Kidney (tissue), 14 donors: Measurements from ENCODE around the gene MEIS2. TPM values are rescaled to one million over a fixed set of nuclear protein-coding genes. Genes with fewer than 3 reads are reported as not detected.

ENCODE experiments used
- DNase-seq, 5 donors: peaks; one replicate each; pipeline ENCODE4 v3.0.0-alpha.2; 2013 to 2020
- FAIRE-seq: peaks from 2 replicates; lab custom pipeline; 2012; peaks lifted over from hg19 to GRCh38; lab: Jason Lieb, UNC
- H3K27ac ChIP-seq, 2 donors: one replicate each; pipeline ENCODE4 v1.7.0; 2013; ENCODE audit warnings: low read depth in 2 of 2, low read length in 2 of 2, inconsistent platforms in 1 of 2
- H3K27me3 ChIP-seq: one replicate; pipeline ENCODE4 v1.7.1; 2013; ENCODE audit warnings: low read length, inconsistent platforms; ENCODE audit not compliant: control insufficient read depth, insufficient read depth
- H3K36me3 ChIP-seq, 3 donors: one replicate each; pipeline versions ENCODE4 v1.7.0 to v1.7.1; 2013; ENCODE audit warnings: low read length in 3 of 3, control low read depth in 1 of 3, inconsistent platforms in 1 of 3; ENCODE audit not compliant: insufficient read depth in 3 of 3, control insufficient read depth in 2 of 3
- H3K4me1 ChIP-seq, 3 donors: one replicate each; pipeline versions ENCODE4 v1.7.0 to v1.7.1; 2013; ENCODE audit warnings: low read length in 3 of 3, inconsistent platforms in 1 of 3, low read depth in 1 of 3; ENCODE audit not compliant: control insufficient read depth in 2 of 3, insufficient read depth in 2 of 3
- H3K4me3 ChIP-seq, 3 donors: one replicate each; pipeline versions ENCODE4 v1.7.0 to v1.8.1; 2013; ENCODE audit warnings: low read length in 3 of 3, control low read depth in 1 of 3, inconsistent platforms in 1 of 3
- H3K9ac ChIP-seq, 3 donors: one replicate each; pipeline versions ENCODE4 v1.7.0 to v1.7.1; 2013; ENCODE audit warnings: low read length in 3 of 3, control low read depth in 1 of 3, inconsistent platforms in 1 of 3
- H3K9me3 ChIP-seq, 3 donors: one replicate each; pipeline versions ENCODE4 v1.7.0 to v1.7.1; 2013; ENCODE audit warnings: low read length in 3 of 3, control low read depth in 1 of 3, inconsistent platforms in 1 of 3; ENCODE audit not compliant: control insufficient read depth in 2 of 3, insufficient read depth in 1 of 3
- intact Hi-C: fragments of 100-400 bp; cut with DNase I; formaldehyde crosslinking; loops from one replicate; pipeline ENCODE4 v1.11.1; 2022
- polyA plus RNA-seq: library from polyadenylated mRNA; stranded (reverse); fragments of 350-450 nt; fragmentation: Illumina TruSeq; extraction: RNeasy Lipid Tissue Mini Kit (QIAGEN cat#74804); gene quantifications from one replicate; pipeline ENCODE4 v1.2.3, GENCODE V29; 2014; ENCODE audit warnings: low read depth, low replicate concordance; ENCODE audit not compliant: insufficient read depth
- total RNA-seq: library from RNA; stranded (reverse); fragmentation: NEBNext Ultra II Directional; extraction: Animal tissue kit (Norgen Biotek cat#: 25700); gene quantifications from one replicate; pipeline ENCODE4 v1.2.1, GENCODE V29; 2021
- TF ChIP-seq, protein P1 (sequence below): IDR thresholded peaks from 3 replicates; pipeline ENCODE4 v1.5.1; 2012; ENCODE audit warnings: mild to moderate bottlenecking, moderate library complexity, borderline replicate concordance; ENCODE audit not compliant: insufficient read depth; ENCODE audit errors: extremely low read depth
- donor health status: control.
- donor health status: control.
- donor health status: control.
- donor health status: control.
- donor health status: control.
- donor health status: DM: yes; HTN: yes; CAD: no.
- donor health status: Normal renal cell carcinoma (clear cell type).

MEIS2 gene
- total and polyA plus RNA-seq, 2 donors from 2014 or later: 14.7 to 50.9 TPM

DNA sequence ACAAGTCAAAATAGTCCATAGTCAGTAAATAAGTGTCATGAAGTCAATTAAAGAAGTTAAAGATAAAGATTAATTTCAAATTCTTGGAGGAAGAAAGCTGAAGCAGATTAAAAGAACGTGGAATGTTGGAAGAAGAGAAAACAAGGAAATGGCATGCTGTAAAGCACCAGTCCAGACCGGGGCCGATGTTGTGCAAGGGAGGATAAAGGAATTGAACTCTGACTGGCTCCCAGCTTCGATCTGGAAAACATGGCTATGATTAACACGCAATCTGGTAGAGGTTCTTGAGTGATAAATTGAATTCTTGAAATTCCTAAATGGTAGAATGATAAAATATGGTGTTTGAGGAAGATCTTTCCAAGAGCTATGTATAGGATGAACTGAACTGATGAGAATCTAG lies 194.4 kb downstream of the MEIS2 start:
- intact Hi-C loops: no loop called here

DNA sequence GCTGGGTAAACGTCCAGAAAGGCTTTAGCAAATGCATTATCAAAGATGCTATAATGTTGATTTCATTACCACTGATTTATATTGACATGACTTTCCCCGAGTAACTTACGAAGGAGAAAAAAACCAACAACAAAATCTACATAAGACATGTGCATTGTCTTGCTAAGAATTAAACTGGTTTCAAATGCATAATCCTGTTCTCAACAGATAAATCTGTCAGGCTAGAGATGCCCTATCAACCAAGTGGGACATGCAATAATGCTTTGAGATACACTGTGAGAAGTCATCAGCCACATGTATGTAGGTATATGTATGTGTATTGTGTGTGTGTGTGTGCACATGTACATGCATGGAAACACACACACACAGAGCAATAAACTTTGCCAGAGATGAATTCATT lies 195.6 kb downstream of the MEIS2 start:
- Histone ChIP-seq H3K36me3 (no peaks in the 10 kb centered on the region), H3K27me3 (no peaks in the 10 kb centered on the region), H3K9me3 (no peaks in the 10 kb centered on the region), H3K4me1 (peaks cover 4 to 15% (median 5%) of the 10 kb centered on the region in 3 donors), H3K4me3 (no peak overlapping the region), H3K9ac (no peak overlapping the region), H3K27ac (no peak overlapping the region)
- FAIRE-seq (no peak), DNase-seq (no peak)
- TF ChIP-seq, protein P1, sequence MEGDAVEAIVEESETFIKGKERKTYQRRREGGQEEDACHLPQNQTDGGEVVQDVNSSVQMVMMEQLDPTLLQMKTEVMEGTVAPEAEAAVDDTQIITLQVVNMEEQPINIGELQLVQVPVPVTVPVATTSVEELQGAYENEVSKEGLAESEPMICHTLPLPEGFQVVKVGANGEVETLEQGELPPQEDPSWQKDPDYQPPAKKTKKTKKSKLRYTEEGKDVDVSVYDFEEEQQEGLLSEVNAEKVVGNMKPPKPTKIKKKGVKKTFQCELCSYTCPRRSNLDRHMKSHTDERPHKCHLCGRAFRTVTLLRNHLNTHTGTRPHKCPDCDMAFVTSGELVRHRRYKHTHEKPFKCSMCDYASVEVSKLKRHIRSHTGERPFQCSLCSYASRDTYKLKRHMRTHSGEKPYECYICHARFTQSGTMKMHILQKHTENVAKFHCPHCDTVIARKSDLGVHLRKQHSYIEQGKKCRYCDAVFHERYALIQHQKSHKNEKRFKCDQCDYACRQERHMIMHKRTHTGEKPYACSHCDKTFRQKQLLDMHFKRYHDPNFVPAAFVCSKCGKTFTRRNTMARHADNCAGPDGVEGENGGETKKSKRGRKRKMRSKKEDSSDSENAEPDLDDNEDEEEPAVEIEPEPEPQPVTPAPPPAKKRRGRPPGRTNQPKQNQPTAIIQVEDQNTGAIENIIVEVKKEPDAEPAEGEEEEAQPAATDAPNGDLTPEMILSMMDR: no peak
- intact Hi-C loops: no loop called here

More for the DNA sequence above, 194.4 kb downstream of the MEIS2 start:
- H3K36me3 ChIP-seq: no peaks in the 10 kb centered on the region
- TF ChIP-seq, protein P1: no peak
- no peak overlapping the region for H3K27ac ChIP-seq
- peaks cover 4 to 15% (median 5%) of the 10 kb centered on the region in 3 donors for H3K4me1 ChIP-seq
- no peaks in the 10 kb centered on the region for H3K9me3 ChIP-seq
- H3K4me3 ChIP-seq: no peak overlapping the region
- DNase-seq: peak in 1 of 5 donors; percentile 58
- no peak overlapping the region for H3K9ac ChIP-seq
- no peaks in the 10 kb centered on the region for H3K27me3 ChIP-seq
- FAIRE-seq: no peak

DNA sequence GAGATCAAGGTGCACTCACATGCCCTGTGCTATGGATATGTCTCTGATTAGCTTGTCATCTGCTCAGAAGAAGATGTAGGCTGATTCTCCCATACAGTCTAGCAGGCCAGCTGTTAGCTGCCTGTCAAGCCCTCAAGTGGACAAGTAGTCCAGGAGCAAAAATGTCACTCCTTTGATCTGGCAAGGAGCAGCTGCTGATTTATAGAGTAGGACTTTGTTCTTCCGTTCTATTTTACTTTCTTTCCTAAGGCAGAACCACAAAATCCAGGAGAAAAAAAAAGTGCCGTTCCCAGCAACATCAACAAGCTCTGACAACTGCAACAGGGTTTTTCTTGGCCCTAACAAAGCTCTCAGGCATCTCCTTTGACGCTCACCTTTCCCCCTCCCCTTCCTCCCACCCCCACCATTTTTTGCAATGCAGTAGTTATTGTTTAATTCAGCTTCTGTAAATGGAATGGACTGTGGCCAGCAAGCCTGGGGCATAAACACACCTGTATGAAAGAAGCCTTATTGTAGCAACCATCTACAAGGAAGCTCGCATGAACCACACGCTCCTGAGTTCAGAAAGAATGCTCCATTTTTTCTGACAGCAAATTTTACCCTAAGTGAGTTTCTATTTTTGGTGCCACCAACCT lies 196.3 kb downstream of the MEIS2 start:
- FAIRE-seq: no peak
- DNase-seq: peak in 4 of 5 donors; percentile 57 to 81 (median 73)
- Histone ChIP-seq H3K27me3 (no peaks in the 10 kb centered on the region), H3K36me3 (no peaks in the 10 kb centered on the region), H3K4me3 (peak overlapping the region in 1 of 3 donors; percentile 11), H3K9me3 (no peaks in the 10 kb centered on the region), H3K27ac (no peak overlapping the region), H3K9ac (no peak overlapping the region), H3K4me1 (peaks cover 4 to 15% (median 5%) of the 10 kb centered on the region in 3 donors)
- TF ChIP-seq, protein P1: no peak
- intact Hi-C loops: no loop called here

DNA sequence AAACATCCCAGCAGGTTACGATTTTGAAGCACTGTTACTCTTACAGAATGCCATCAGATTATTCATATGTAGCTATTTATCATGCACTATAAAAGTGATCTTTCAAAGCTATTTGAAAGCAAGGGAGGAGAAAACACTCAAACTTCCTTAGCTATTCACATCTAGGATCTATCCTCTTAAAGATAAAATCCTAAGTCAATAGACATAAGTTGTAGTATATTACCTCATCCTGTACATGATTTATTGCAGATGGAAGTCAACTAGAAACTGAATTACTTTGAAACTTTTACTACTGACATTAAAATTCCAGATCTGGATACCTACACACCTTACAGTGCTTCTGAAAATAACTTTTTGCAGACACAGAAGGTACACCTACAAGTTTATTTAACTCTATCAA lies 197.2 kb downstream of the MEIS2 start:
- intact Hi-C loops: no loop called here
- no peak overlapping the region for H3K9ac ChIP-seq
- H3K4me1 ChIP-seq: peaks cover 4 to 15% (median 5%) of the 10 kb centered on the region in 3 donors
- H3K27me3 ChIP-seq: no peaks in the 10 kb centered on the region
- H3K27ac ChIP-seq: no peak overlapping the region
- TF ChIP-seq, protein P1: no peak
- no peaks in the 10 kb centered on the region for H3K9me3 ChIP-seq
- DNase-seq (no peak), FAIRE-seq (no peak)
- H3K36me3 ChIP-seq: no peaks in the 10 kb centered on the region
- no peak overlapping the region for H3K4me3 ChIP-seq
